C4-2B (cell line): ENCODE measurements around the gene GABRQ.

Source experiments
- ZFX ChIP-seq: fragments of 450-650 bp; IDR thresholded peaks from 2 replicates; pipeline ENCODE4 v1.6.1; 2017
- TF ChIP-seq, protein P1 (sequence below): fragments of 450-650 bp; conservative IDR thresholded peaks from 2 replicates; pipeline ENCODE4 v1.5.1; 2017; ENCODE audit warnings: mild to moderate bottlenecking

GRCh38 chrX:152674135-152674534 lies 36.4 kb downstream of the GABRQ start:
- TF ChIP-seq, protein P1, sequence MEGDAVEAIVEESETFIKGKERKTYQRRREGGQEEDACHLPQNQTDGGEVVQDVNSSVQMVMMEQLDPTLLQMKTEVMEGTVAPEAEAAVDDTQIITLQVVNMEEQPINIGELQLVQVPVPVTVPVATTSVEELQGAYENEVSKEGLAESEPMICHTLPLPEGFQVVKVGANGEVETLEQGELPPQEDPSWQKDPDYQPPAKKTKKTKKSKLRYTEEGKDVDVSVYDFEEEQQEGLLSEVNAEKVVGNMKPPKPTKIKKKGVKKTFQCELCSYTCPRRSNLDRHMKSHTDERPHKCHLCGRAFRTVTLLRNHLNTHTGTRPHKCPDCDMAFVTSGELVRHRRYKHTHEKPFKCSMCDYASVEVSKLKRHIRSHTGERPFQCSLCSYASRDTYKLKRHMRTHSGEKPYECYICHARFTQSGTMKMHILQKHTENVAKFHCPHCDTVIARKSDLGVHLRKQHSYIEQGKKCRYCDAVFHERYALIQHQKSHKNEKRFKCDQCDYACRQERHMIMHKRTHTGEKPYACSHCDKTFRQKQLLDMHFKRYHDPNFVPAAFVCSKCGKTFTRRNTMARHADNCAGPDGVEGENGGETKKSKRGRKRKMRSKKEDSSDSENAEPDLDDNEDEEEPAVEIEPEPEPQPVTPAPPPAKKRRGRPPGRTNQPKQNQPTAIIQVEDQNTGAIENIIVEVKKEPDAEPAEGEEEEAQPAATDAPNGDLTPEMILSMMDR, result no peak
- TF ChIP-seq ZFX, result no peak
